HCT116 (cell line): ENCODE data around the gene VGF. TPM values are rescaled to one million over a fixed set of nuclear protein-coding genes. Genes with fewer than 3 reads are reported as not detected.
"Not testable (repeated sequence)": the region's sequence is repeated elsewhere in the genome, so short reads cannot be mapped to it uniquely, and the experiment has no call there.

Experiments used
- ATAC-seq: fragments of 200-7000 bp; cut with Tn5 transposase; 2 replicates; pipeline ENCODE4 v1.9.1; 2020; ENCODE audit warnings: mild to moderate bottlenecking, moderate library complexity
- BruUV-seq: library from RNA; stranded (reverse); fragments of 400-500 nt; replicated peaks from 2 replicates; lab custom pipeline; 2021; lab: Mats Ljungman, UMichigan
- CTCF ChIA-PET: fragments of 300-600 bp; sonication (Branson Sonifier 250); formaldehyde crosslinking; loops from one replicate; lab custom pipeline; 2021; ENCODE audit warnings: antibody characterized with exemption; lab: Charles Lee
- POLR2A ChIA-PET: fragments of 300-600, 350-600 bp; sonication (Branson Sonifier 250); formaldehyde crosslinking; loops from one replicate; lab custom pipeline; 2021; ENCODE audit warnings: antibody characterized with exemption; lab: Charles Lee
- RAD21 ChIA-PET, 2 experiments: fragments of 300-600 bp; sonication (Branson Sonifier 250); formaldehyde crosslinking; loops; one replicate each; lab custom pipeline; 2023; ENCODE audit warnings: low total read pairs in 2 of 2; ENCODE audit not compliant: uncharacterized antibody in 2 of 2, unreplicated experiment in 2 of 2, low non-redundant PET in 1 of 2; lab: Charles Lee
- DNase-seq: peaks from one replicate; pipeline ENCODE4 v3.0.0-alpha.2; 2010; ENCODE audit warnings: low read depth, low spot score
- H2AFZ ChIP-seq: fragments of 200-600 bp; shearing (Covaris generic), sonication (generic); 2 replicates; pipeline ENCODE4 v1.6.1; 2017; ENCODE audit warnings: low read depth, mixed run types, mixed read lengths, antibody characterized with exemption, low read length; ENCODE audit not compliant: poor library complexity, severe bottlenecking
- H3K27ac ChIP-seq: 2 replicates; pipeline ENCODE4 v1.5.1; 2012; ENCODE audit warnings: low read depth, low read length
- H3K27me3 ChIP-seq: fragments of 200-600 bp; sonication (generic); 2 replicates; pipeline ENCODE4 v1.6.1; 2016; ENCODE audit warnings: mixed run types, low read length, mixed read lengths; ENCODE audit not compliant: insufficient read depth
- H3K36me3 ChIP-seq, 2 experiments: fragments of 200-500 bp in 1 of 2; fragments of 200-600 bp in 1 of 2; sonication (Bioruptor generic) in 1 of 2; sonication (generic) in 1 of 2; 2 replicates each; pipeline versions ENCODE4 v1.5.1 to v1.6.1; 2014 to 2016; ENCODE audit warnings: low read length in 2 of 2, inconsistent platforms in 1 of 2, mixed read lengths in 1 of 2, mixed run types in 1 of 2; ENCODE audit not compliant: insufficient read depth in 2 of 2, control insufficient read depth in 1 of 2
- H3K4me1 ChIP-seq, 2 experiments: fragments of 200-600 bp in 1 of 2; sonication (generic) in 1 of 2; 2 replicates each; pipeline versions ENCODE4 v1.5.1 to v1.6.1; 2012 to 2017; ENCODE audit warnings: low read length in 2 of 2, inconsistent platforms in 1 of 2, mild to moderate bottlenecking in 1 of 2, mixed read lengths in 1 of 2, mixed run types in 1 of 2, moderate library complexity in 1 of 2; ENCODE audit not compliant: insufficient read depth in 2 of 2, control insufficient read depth in 1 of 2
- H3K4me2 ChIP-seq: fragments of 200-600 bp; sonication (generic); 2 replicates; pipeline ENCODE4 v1.6.1; 2017; ENCODE audit warnings: mixed run types, low read length, mixed read lengths
- H3K4me3 ChIP-seq, 2 experiments: fragments of 200-600 bp in 1 of 2; sonication (generic) in 1 of 2; replicated peaks in 1 of 2; 2 replicates each; pipeline ENCODE4 v1.5.1; 2011 to 2016; ENCODE audit warnings: low read length in 2 of 2, control low read depth in 1 of 2, low read depth in 1 of 2, mild to moderate bottlenecking in 1 of 2, mixed read lengths in 1 of 2, mixed run types in 1 of 2
- H3K79me2 ChIP-seq: fragments of 200-600 bp; sonication (generic); 2 replicates; pipeline ENCODE4 v1.6.1; 2017; ENCODE audit warnings: mild to moderate bottlenecking, mixed run types, low read length, moderate library complexity, mixed read lengths; ENCODE audit not compliant: insufficient read depth
- H3K9ac ChIP-seq: fragments of 200-600 bp; sonication (generic); 2 replicates; pipeline ENCODE4 v1.6.1; 2016; ENCODE audit warnings: low read length, mixed read lengths
- H3K9me2 ChIP-seq: fragments of 200-600 bp; sonication (generic), shearing (Covaris generic); 2 replicates; pipeline ENCODE4 v1.6.1; 2017; ENCODE audit warnings: mixed run types, mild to moderate bottlenecking, moderate library complexity; ENCODE audit not compliant: insufficient read depth
- H3K9me3 ChIP-seq, 2 experiments: fragments of 200-500 bp in 1 of 2; fragments of 200-600 bp in 1 of 2; sonication (Bioruptor generic) in 1 of 2; sonication (generic) in 1 of 2; 2 replicates each; pipeline ENCODE4 v1.6.1; 2014 to 2017; ENCODE audit warnings: low read length in 2 of 2, mixed read lengths in 2 of 2, inconsistent platforms in 1 of 2, low read depth in 1 of 2, mild to moderate bottlenecking in 1 of 2, mixed run types in 1 of 2, moderate library complexity in 1 of 2; ENCODE audit not compliant: control insufficient read depth in 1 of 2, insufficient read depth in 1 of 2
- H4K20me1 ChIP-seq: fragments of 200-600 bp; sonication (generic), shearing (Covaris generic); 2 replicates; pipeline ENCODE4 v1.6.1; 2017; ENCODE audit warnings: mixed run types, mild to moderate bottlenecking, moderate library complexity; ENCODE audit not compliant: insufficient read depth
- CBX3 ChIP-seq: IDR thresholded peaks from 2 replicates; pipeline ENCODE4 v1.6.1; 2012; ENCODE audit warnings: low read depth
- EGR1 ChIP-seq: IDR thresholded peaks from 2 replicates; pipeline ENCODE4 v1.6.1; 2012; ENCODE audit warnings: low read depth
- ELF1 ChIP-seq: IDR thresholded peaks from 2 replicates; pipeline ENCODE4 v1.6.1; 2012; ENCODE audit warnings: low read depth, borderline replicate concordance
- FOSL1 ChIP-seq: IDR thresholded peaks from 2 replicates; pipeline ENCODE4 v1.6.1; 2012; ENCODE audit warnings: low read depth
- POLR2A ChIP-seq: IDR thresholded peaks from 2 replicates; pipeline ENCODE4 v1.7.0; 2011; ENCODE audit warnings: borderline replicate concordance; ENCODE audit not compliant: insufficient read depth, insufficient read length; ENCODE audit errors: extremely low read depth
- RAD21 ChIP-seq: IDR thresholded peaks from 2 replicates; pipeline ENCODE4 v1.6.1; 2012; ENCODE audit warnings: low read depth, mild to moderate bottlenecking
- SRF ChIP-seq: IDR thresholded peaks from 2 replicates; pipeline ENCODE4 v1.6.1; 2012; ENCODE audit warnings: low read depth
- TCF7L2 ChIP-seq: IDR thresholded peaks from 2 replicates; pipeline ENCODE4 v1.7.0; 2011; ENCODE audit warnings: borderline replicate concordance, inconsistent platforms; ENCODE audit not compliant: insufficient read depth, insufficient read length; ENCODE audit errors: extremely low read depth
- ZFX ChIP-seq: fragments of 450-650 bp; IDR thresholded peaks from 2 replicates; pipeline ENCODE4 v1.6.1; 2017
- intact Hi-C: fragments of 100-400 bp; cut with micrococcal nuclease; formaldehyde crosslinking; loops from 2 replicates; pipeline ENCODE4 v1.10.0; 2022
- total RNA-seq: library from RNA; stranded (reverse); gene quantifications from one replicate; pipeline ENCODE4 v1.2.1, GENCODE V29; 2021; ENCODE audit not compliant: unreplicated experiment
- TF ChIP-seq, protein P1 (sequence below): IDR thresholded peaks from 2 replicates; pipeline ENCODE4 v1.6.1; 2012; ENCODE audit warnings: low read depth
- TF ChIP-seq, protein P2 (sequence below), 3 experiments: fragments of 200-600 bp in 1 of 3; sonication (generic) in 1 of 3; IDR thresholded peaks in 2 of 3; conservative IDR thresholded peaks in 1 of 3; 2 replicates each; pipeline ENCODE4 v1.5.1; 2012 to 2017; ENCODE audit warnings: low read depth in 2 of 3, low read length in 2 of 3, antibody characterized with exemption in 1 of 3, borderline replicate concordance in 1 of 3, control low read depth in 1 of 3, mild to moderate bottlenecking in 1 of 3, mixed read lengths in 1 of 3, mixed run types in 1 of 3, moderate library complexity in 1 of 3; ENCODE audit not compliant: insufficient read depth in 1 of 3
- TF ChIP-seq, protein P3 (sequence below): IDR thresholded peaks from 2 replicates; pipeline ENCODE4 v1.6.1; 2012
- TF ChIP-seq, protein P4 (sequence below): IDR thresholded peaks from 2 replicates; pipeline ENCODE4 v1.6.1; 2011; ENCODE audit warnings: mild to moderate bottlenecking, low read length, moderate library complexity; ENCODE audit not compliant: insufficient replicate concordance; ENCODE audit errors: extremely low read depth

The VGF gene
- total RNA-seq, 1 experiment from 2014 or later, result 43.2 TPM

DNA sequence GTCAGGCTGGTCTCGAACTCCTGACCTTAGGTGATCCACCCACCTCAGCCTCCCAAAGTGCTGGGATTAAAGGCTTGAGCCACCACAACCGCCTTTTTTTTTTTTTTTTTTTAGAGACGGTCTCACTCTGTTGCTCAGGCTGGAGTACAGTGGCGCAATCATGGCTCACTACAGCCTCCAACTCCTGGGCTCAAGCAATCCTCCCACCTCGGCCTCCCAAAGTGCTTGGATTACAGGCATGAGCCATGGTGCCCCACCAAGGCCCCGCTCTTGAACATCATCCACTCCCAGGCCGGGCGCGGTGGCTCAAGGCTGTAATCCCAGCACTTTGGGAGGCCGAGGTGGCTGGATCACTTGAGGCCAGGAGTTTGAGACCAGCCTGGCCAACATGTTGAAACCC is 34.2 kb upstream of the VGF start:
- H3K9me2 ChIP-seq, CTCF ChIA-PET, H3K27me3 ChIP-seq, POLR2A ChIA-PET, H3K9ac ChIP-seq, H3K27ac ChIP-seq, H2AFZ ChIP-seq, H3K79me2 ChIP-seq, RAD21 ChIA-PET, H3K9me3 ChIP-seq, H3K4me2 ChIP-seq, H3K4me1 ChIP-seq, H3K36me3 ChIP-seq, BruUV-seq, DNase-seq, ATAC-seq, H4K20me1 ChIP-seq, H3K4me3 ChIP-seq: not testable (repeated sequence)
- intact Hi-C loops, result loop anchor here (10.0 kb wide), 1 partner anchor 235 kb away; the partner anchor contains the start of gene MUC12

DNA sequence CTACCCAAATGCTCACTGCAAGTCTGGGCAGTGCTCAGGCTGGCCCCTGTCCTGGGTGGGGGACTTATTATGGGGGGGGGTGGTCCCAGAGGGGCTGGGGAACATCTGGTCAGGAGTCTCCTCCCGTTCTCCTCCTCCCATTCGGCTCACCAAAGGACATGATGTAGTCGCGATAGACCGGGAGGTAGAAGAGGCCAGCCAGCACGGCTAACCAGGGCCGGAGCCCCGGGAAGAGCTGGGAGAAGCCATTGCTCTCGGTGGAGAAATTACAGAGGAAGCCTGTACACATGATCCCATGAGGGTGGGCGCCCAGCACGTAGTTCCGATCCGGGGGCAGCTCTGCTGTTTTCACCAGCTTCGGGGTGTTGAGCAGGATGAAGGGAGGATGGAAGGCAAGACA is 33.1 kb upstream of the VGF start:
- RAD21 ChIA-PET, result no interaction called here
- POLR2A ChIA-PET, result no interaction called here
- H2AFZ ChIP-seq, result no peak overlapping the region
- TF ChIP-seq, protein P1, sequence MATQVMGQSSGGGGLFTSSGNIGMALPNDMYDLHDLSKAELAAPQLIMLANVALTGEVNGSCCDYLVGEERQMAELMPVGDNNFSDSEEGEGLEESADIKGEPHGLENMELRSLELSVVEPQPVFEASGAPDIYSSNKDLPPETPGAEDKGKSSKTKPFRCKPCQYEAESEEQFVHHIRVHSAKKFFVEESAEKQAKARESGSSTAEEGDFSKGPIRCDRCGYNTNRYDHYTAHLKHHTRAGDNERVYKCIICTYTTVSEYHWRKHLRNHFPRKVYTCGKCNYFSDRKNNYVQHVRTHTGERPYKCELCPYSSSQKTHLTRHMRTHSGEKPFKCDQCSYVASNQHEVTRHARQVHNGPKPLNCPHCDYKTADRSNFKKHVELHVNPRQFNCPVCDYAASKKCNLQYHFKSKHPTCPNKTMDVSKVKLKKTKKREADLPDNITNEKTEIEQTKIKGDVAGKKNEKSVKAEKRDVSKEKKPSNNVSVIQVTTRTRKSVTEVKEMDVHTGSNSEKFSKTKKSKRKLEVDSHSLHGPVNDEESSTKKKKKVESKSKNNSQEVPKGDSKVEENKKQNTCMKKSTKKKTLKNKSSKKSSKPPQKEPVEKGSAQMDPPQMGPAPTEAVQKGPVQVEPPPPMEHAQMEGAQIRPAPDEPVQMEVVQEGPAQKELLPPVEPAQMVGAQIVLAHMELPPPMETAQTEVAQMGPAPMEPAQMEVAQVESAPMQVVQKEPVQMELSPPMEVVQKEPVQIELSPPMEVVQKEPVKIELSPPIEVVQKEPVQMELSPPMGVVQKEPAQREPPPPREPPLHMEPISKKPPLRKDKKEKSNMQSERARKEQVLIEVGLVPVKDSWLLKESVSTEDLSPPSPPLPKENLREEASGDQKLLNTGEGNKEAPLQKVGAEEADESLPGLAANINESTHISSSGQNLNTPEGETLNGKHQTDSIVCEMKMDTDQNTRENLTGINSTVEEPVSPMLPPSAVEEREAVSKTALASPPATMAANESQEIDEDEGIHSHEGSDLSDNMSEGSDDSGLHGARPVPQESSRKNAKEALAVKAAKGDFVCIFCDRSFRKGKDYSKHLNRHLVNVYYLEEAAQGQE, result no peak
- no peak for TF ChIP-seq SRF
- TF ChIP-seq TCF7L2, result no peak
- TF ChIP-seq, protein P2, sequence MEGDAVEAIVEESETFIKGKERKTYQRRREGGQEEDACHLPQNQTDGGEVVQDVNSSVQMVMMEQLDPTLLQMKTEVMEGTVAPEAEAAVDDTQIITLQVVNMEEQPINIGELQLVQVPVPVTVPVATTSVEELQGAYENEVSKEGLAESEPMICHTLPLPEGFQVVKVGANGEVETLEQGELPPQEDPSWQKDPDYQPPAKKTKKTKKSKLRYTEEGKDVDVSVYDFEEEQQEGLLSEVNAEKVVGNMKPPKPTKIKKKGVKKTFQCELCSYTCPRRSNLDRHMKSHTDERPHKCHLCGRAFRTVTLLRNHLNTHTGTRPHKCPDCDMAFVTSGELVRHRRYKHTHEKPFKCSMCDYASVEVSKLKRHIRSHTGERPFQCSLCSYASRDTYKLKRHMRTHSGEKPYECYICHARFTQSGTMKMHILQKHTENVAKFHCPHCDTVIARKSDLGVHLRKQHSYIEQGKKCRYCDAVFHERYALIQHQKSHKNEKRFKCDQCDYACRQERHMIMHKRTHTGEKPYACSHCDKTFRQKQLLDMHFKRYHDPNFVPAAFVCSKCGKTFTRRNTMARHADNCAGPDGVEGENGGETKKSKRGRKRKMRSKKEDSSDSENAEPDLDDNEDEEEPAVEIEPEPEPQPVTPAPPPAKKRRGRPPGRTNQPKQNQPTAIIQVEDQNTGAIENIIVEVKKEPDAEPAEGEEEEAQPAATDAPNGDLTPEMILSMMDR (IDR thresholded peaks at IDR 0.05 in 2 of 3, conservative IDR thresholded peaks at IDR 0.05 in 1 of 3; ENCODE audit: borderline replicate concordance in 1 of 3, insufficient read depth in 1 of 3, low read depth in 2 of 3, low read length in 2 of 3), result no peak
- no peak for TF ChIP-seq EGR1
- TF ChIP-seq, protein P3, sequence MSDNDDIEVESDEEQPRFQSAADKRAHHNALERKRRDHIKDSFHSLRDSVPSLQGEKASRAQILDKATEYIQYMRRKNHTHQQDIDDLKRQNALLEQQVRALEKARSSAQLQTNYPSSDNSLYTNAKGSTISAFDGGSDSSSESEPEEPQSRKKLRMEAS, result no peak
- TF ChIP-seq CBX3, result no peak
- TF ChIP-seq, protein P4, sequence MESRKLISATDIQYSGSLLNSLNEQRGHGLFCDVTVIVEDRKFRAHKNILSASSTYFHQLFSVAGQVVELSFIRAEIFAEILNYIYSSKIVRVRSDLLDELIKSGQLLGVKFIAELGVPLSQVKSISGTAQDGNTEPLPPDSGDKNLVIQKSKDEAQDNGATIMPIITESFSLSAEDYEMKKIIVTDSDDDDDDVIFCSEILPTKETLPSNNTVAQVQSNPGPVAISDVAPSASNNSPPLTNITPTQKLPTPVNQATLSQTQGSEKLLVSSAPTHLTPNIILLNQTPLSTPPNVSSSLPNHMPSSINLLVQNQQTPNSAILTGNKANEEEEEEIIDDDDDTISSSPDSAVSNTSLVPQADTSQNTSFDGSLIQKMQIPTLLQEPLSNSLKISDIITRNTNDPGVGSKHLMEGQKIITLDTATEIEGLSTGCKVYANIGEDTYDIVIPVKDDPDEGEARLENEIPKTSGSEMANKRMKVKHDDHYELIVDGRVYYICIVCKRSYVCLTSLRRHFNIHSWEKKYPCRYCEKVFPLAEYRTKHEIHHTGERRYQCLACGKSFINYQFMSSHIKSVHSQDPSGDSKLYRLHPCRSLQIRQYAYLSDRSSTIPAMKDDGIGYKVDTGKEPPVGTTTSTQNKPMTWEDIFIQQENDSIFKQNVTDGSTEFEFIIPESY, result no peak
- TF ChIP-seq ZFX, result no peak
- TF ChIP-seq POLR2A, result no peak
- TF ChIP-seq FOSL1, result no peak
- TF ChIP-seq RAD21, result no peak
- no peak for TF ChIP-seq ELF1

More for the DNA sequence above, 33.1 kb upstream of the VGF start:
- H3K4me3 ChIP-seq, result no peak overlapping the region
- H3K27ac ChIP-seq, result no peak overlapping the region
- no peaks in the 10 kb centered on the region for H4K20me1 ChIP-seq
- DNase-seq (no peak), ATAC-seq (no peak)
- peaks cover 0 to 8% of the 10 kb centered on the region in 2 experiments; a peak in 3 of 4 replicates for H3K4me1 ChIP-seq
- no TSS peak for BruUV-seq
- H3K9me3 ChIP-seq, result no peaks in the 10 kb centered on the region
- H3K9me2 ChIP-seq, result no peaks in the 10 kb centered on the region
- H3K36me3 ChIP-seq, result no peaks in the 10 kb centered on the region
- H3K27me3 ChIP-seq, result no peaks in the 10 kb centered on the region
- no peaks in the 10 kb centered on the region for H3K79me2 ChIP-seq
- intact Hi-C loops, result loop anchor here (10.0 kb wide), 1 partner anchor 234 kb away; the partner anchor contains the start of gene MUC12
- H3K4me2 ChIP-seq, result no peak overlapping the region
- CTCF ChIA-PET, result no interaction called here
- H3K9ac ChIP-seq, result no peak overlapping the region
